Astrocyte (in vitro differentiated cells and primary cell): Measurements from ENCODE around the gene CTNNA3. TPM values are rescaled to one million over a fixed set of nuclear protein-coding genes. Genes with fewer than 3 reads are reported as not detected.

Experiments used
- DNase-seq: peaks from one replicate; pipeline ENCODE4 v3.0.0-alpha.2; 2010; ENCODE audit warnings: low read depth
- FAIRE-seq: peaks from 2 replicates; lab custom pipeline; 2011; peaks lifted over from hg19 to GRCh38; lab: Jason Lieb, UNC
- H2AFZ ChIP-seq: 2 replicates; pipeline ENCODE4 v1.6.0; 2012; ENCODE audit warnings: low read depth, low read length, inconsistent platforms
- H3K27ac ChIP-seq: 2 replicates; pipeline ENCODE4 v1.5.1; 2011; ENCODE audit warnings: low read depth, low read length, inconsistent platforms
- H3K27me3 ChIP-seq: 2 replicates; pipeline ENCODE4 v1.6.0; 2011; ENCODE audit warnings: low read length, inconsistent platforms; ENCODE audit not compliant: insufficient read depth
- H3K36me3 ChIP-seq: 2 replicates; pipeline ENCODE4 v1.5.1; 2011; ENCODE audit warnings: low read length, inconsistent platforms; ENCODE audit not compliant: insufficient read depth
- H3K4me1 ChIP-seq: 2 replicates; pipeline ENCODE4 v1.5.1; 2011; ENCODE audit warnings: low read length, inconsistent platforms; ENCODE audit not compliant: insufficient read depth
- H3K4me2 ChIP-seq: 2 replicates; pipeline ENCODE4 v1.6.0; 2012; ENCODE audit warnings: low read length, inconsistent platforms
- H3K4me3 ChIP-seq: 2 replicates; pipeline ENCODE4 v1.5.1; 2011; ENCODE audit warnings: low read depth, mild to moderate bottlenecking, low read length, inconsistent platforms; ENCODE audit not compliant: insufficient read depth
- H3K79me2 ChIP-seq: 2 replicates; pipeline ENCODE4 v1.6.0; 2012; ENCODE audit warnings: mild to moderate bottlenecking, low read length, inconsistent platforms; ENCODE audit not compliant: insufficient read depth
- H3K9ac ChIP-seq: 2 replicates; pipeline ENCODE4 v1.6.0; 2012; ENCODE audit warnings: mild to moderate bottlenecking, low read length, inconsistent platforms
- H3K9me3 ChIP-seq: 2 replicates; pipeline ENCODE4 v1.5.1; 2012; ENCODE audit warnings: low read depth, mild to moderate bottlenecking, low read length, inconsistent platforms; ENCODE audit not compliant: insufficient read depth
- H4K20me1 ChIP-seq: 2 replicates; pipeline ENCODE4 v1.6.0; 2012; ENCODE audit warnings: low read length, inconsistent platforms; ENCODE audit not compliant: insufficient read depth
- H3K27ac Mint-ChIP-seq: one replicate; pipeline ENCODE4 v1.8.0; 2021; ENCODE audit warnings: mild to moderate bottlenecking, mixed read lengths; ENCODE audit not compliant: unreplicated experiment
- H3K27me3 Mint-ChIP-seq: one replicate; pipeline ENCODE4 v1.8.0; 2021; ENCODE audit warnings: low read depth, mixed read lengths; ENCODE audit not compliant: unreplicated experiment
- H3K36me3 Mint-ChIP-seq: one replicate; pipeline ENCODE4 v1.8.0; 2021; ENCODE audit warnings: low read depth, mixed read lengths; ENCODE audit not compliant: unreplicated experiment
- H3K4me1 Mint-ChIP-seq: one replicate; pipeline ENCODE4 v1.8.0; 2021; ENCODE audit warnings: low read depth, mixed read lengths; ENCODE audit not compliant: unreplicated experiment
- H3K4me3 Mint-ChIP-seq: one replicate; pipeline ENCODE4 v1.8.0; 2021; ENCODE audit warnings: mild to moderate bottlenecking, moderate library complexity, mixed read lengths; ENCODE audit not compliant: unreplicated experiment
- H3K9me3 Mint-ChIP-seq: one replicate; pipeline ENCODE4 v1.8.0; 2021; ENCODE audit warnings: mild to moderate bottlenecking, mixed read lengths; ENCODE audit not compliant: unreplicated experiment
- EZH2 ChIP-seq: IDR thresholded peaks from 2 replicates; pipeline ENCODE4 v1.6.1; 2012; ENCODE audit warnings: mild to moderate bottlenecking, low read length, inconsistent platforms; ENCODE audit not compliant: insufficient read depth
- total RNA-seq: library from RNA; stranded (reverse); gene quantifications from 2 replicates; pipeline ENCODE4 v1.2.1, GENCODE V29; 2021
- TF ChIP-seq, protein P1 (sequence below): IDR thresholded peaks from 2 replicates; pipeline ENCODE4 v1.5.1; 2011; ENCODE audit warnings: low read depth, mild to moderate bottlenecking, inconsistent platforms, low read length, moderate library complexity; ENCODE audit not compliant: insufficient read depth

The CTNNA3 gene
- total RNA-seq, 1 donor from 2014 or later: 0.73 TPM

DNA sequence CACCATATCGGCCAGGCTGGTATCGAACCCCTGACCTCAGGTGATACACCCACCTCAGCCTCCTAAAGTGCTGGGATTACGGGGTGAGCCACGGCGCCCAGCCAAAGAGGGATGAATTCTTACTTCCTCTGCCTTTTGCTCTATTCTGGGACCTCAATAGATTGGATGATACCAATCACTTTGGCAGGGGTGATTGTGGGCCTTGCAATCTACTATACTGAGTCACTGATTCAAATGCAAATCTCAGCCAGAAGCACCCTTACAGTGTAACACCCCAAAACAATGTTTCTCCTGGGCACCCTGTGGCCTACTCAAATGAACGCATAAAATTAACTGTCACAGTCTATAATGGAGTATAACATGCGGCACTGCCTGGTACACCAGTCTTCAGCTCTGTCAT lies 1366.8 kb downstream of the CTNNA3 start:
- Histone ChIP-seq H3K36me3 (no peaks in the 10 kb centered on the region), H2AFZ (no peak overlapping the region), H3K4me2 (no peak overlapping the region), H3K27ac (no peak overlapping the region), H3K9me3 (no peaks in the 10 kb centered on the region), H3K27me3 (no peaks in the 10 kb centered on the region), H3K9ac (no peak overlapping the region), H3K4me1 (no peaks in the 10 kb centered on the region), H3K4me3 (no peak overlapping the region), H4K20me1 (no peaks in the 10 kb centered on the region), H3K79me2 (no peaks in the 10 kb centered on the region)
- no peaks in the 10 kb centered on the region for H3K4me1 Mint-ChIP-seq
- DNase-seq (no peak), FAIRE-seq (no peak)
- no peaks in the 10 kb centered on the region for H3K27me3 Mint-ChIP-seq
- no peak overlapping the region for H3K27ac Mint-ChIP-seq
- TF ChIP-seq, protein P1, sequence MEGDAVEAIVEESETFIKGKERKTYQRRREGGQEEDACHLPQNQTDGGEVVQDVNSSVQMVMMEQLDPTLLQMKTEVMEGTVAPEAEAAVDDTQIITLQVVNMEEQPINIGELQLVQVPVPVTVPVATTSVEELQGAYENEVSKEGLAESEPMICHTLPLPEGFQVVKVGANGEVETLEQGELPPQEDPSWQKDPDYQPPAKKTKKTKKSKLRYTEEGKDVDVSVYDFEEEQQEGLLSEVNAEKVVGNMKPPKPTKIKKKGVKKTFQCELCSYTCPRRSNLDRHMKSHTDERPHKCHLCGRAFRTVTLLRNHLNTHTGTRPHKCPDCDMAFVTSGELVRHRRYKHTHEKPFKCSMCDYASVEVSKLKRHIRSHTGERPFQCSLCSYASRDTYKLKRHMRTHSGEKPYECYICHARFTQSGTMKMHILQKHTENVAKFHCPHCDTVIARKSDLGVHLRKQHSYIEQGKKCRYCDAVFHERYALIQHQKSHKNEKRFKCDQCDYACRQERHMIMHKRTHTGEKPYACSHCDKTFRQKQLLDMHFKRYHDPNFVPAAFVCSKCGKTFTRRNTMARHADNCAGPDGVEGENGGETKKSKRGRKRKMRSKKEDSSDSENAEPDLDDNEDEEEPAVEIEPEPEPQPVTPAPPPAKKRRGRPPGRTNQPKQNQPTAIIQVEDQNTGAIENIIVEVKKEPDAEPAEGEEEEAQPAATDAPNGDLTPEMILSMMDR: no peak
- no peak for TF ChIP-seq EZH2
- no peaks in the 10 kb centered on the region for H3K9me3 Mint-ChIP-seq
- H3K4me3 Mint-ChIP-seq: no peak overlapping the region
- H3K36me3 Mint-ChIP-seq: no peaks in the 10 kb centered on the region

GRCh38 chr10:66326876-66327275 lies 1369.1 kb downstream of the CTNNA3 start:
- Mint-ChIP-seq H3K4me1 (peaks cover 7% of the 10 kb centered on the region), H3K27me3 (no peaks in the 10 kb centered on the region), H3K36me3 (no peaks in the 10 kb centered on the region), H3K27ac (no peak overlapping the region), H3K4me3 (no peak overlapping the region), H3K9me3 (no peaks in the 10 kb centered on the region)
- H4K20me1 ChIP-seq: no peaks in the 10 kb centered on the region
- no peak overlapping the region for H3K4me2 ChIP-seq
- H3K9me3 ChIP-seq: no peaks in the 10 kb centered on the region
- no peaks in the 10 kb centered on the region for H3K4me1 ChIP-seq
- no peak overlapping the region for H3K9ac ChIP-seq
- FAIRE-seq (no peak), DNase-seq (no peak)
- H3K4me3 ChIP-seq: no peak overlapping the region
- no peak overlapping the region for H2AFZ ChIP-seq
- TF ChIP-seq, protein P1: no peak
- no peak for TF ChIP-seq EZH2
- H3K27ac ChIP-seq: no peak overlapping the region
- no peaks in the 10 kb centered on the region for H3K79me2 ChIP-seq
- no peaks in the 10 kb centered on the region for H3K36me3 ChIP-seq
- no peaks in the 10 kb centered on the region for H3K27me3 ChIP-seq

DNA sequence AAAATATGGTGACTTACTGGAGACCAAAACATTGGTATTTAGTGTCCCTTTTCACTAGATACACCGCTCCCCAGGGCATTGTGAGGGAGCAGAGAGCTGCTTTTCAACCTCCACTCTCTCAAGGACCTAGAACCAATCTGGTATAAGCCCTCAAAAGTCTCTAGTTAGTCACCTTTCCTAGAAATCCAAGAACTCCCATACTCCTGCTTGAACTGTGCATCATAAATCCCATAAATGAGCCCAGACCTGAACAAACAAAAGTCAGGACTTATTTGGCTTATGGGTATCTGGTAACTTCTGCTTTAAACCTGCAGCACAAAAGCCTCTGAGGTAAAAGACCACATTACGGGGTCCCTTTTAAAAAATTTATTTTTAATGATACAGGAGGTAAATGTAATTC lies 1373.2 kb downstream of the CTNNA3 start:
- DNase-seq (no peak), FAIRE-seq (no peak)
- H3K4me2 ChIP-seq: no peak overlapping the region
- H3K9ac ChIP-seq: no peak overlapping the region
- no peak overlapping the region for H3K27ac ChIP-seq
- H3K36me3 Mint-ChIP-seq: no peaks in the 10 kb centered on the region
- H3K9me3 ChIP-seq: no peaks in the 10 kb centered on the region
- no peak overlapping the region for H2AFZ ChIP-seq
- H3K27me3 ChIP-seq: no peaks in the 10 kb centered on the region
- peaks cover 10% of the 10 kb centered on the region for H3K4me1 Mint-ChIP-seq
- H3K27ac Mint-ChIP-seq: no peak overlapping the region
- H3K4me3 ChIP-seq: no peak overlapping the region
- no peaks in the 10 kb centered on the region for H3K4me1 ChIP-seq
- H3K36me3 ChIP-seq: no peaks in the 10 kb centered on the region
- TF ChIP-seq, protein P1: no peak
- TF ChIP-seq EZH2: no peak
- H4K20me1 ChIP-seq: no peaks in the 10 kb centered on the region
- no peak overlapping the region for H3K4me3 Mint-ChIP-seq
- no peaks in the 10 kb centered on the region for H3K9me3 Mint-ChIP-seq
- H3K27me3 Mint-ChIP-seq: no peaks in the 10 kb centered on the region
- H3K79me2 ChIP-seq: no peaks in the 10 kb centered on the region
